Kidney epithelial cell (primary cell): Measurements from ENCODE around the gene TMEFF2. TPM values are rescaled to one million over a fixed set of nuclear protein-coding genes. Genes with fewer than 3 reads are reported as not detected.

ENCODE experiments used
- DNase-seq: peaks from one replicate; pipeline ENCODE4 v3.0.0-alpha.2; 2010; ENCODE audit warnings: low read depth
- H3K27me3 ChIP-seq: 2 replicates; pipeline ENCODE4 v1.6.0; 2011; ENCODE audit warnings: low read length; ENCODE audit not compliant: control insufficient read depth, insufficient read depth
- H3K36me3 ChIP-seq: 2 replicates; pipeline ENCODE4 v1.5.1; 2011; ENCODE audit warnings: low read length; ENCODE audit not compliant: control insufficient read depth, insufficient read depth
- H3K4me3 ChIP-seq: 2 replicates; pipeline ENCODE4 v1.5.1; 2011; ENCODE audit warnings: low read depth, mild to moderate bottlenecking, control low read depth, low read length
- total RNA-seq: library from RNA; depleted of rRNA; stranded (reverse); fragments of >200 nt; gene quantifications from 2 replicates; pipeline ENCODE4 v1.2.3, GENCODE V29; 2015
- TF ChIP-seq, protein P1 (sequence below): IDR thresholded peaks from 2 replicates; pipeline ENCODE4 v1.5.1; 2011; ENCODE audit warnings: mild to moderate bottlenecking, moderate library complexity, low read length, control low read depth, inconsistent platforms; ENCODE audit not compliant: insufficient read depth, poor library complexity, severe bottlenecking

TMEFF2 gene
- total RNA-seq, 1 donor from 2014 or later = not detected

DNA sequence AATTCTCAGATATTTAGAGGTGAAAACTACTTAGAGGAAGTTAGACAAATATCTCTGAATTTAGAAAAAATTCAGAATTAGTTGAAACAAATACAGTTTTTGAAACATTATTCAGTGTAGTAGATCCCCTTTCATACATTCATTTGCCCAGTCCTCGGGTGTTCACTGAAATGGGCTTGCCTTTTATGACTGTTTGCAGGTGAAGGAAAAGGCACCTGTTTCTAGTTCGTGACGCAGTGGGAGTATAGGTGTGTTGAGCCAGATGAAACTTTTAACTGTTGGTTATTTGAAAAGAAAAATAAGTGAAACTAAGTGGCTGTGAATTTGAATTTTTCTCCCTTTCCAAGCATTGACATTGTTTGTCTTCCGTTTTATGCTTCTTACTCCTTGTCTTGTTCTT, 28.9 kb downstream of the TMEFF2 start:
- DNase-seq = no peak
- TF ChIP-seq, protein P1, sequence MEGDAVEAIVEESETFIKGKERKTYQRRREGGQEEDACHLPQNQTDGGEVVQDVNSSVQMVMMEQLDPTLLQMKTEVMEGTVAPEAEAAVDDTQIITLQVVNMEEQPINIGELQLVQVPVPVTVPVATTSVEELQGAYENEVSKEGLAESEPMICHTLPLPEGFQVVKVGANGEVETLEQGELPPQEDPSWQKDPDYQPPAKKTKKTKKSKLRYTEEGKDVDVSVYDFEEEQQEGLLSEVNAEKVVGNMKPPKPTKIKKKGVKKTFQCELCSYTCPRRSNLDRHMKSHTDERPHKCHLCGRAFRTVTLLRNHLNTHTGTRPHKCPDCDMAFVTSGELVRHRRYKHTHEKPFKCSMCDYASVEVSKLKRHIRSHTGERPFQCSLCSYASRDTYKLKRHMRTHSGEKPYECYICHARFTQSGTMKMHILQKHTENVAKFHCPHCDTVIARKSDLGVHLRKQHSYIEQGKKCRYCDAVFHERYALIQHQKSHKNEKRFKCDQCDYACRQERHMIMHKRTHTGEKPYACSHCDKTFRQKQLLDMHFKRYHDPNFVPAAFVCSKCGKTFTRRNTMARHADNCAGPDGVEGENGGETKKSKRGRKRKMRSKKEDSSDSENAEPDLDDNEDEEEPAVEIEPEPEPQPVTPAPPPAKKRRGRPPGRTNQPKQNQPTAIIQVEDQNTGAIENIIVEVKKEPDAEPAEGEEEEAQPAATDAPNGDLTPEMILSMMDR = no peak
- no peaks in the 10 kb centered on the region for H3K27me3 ChIP-seq
- no peak overlapping the region for H3K4me3 ChIP-seq
- no peaks in the 10 kb centered on the region for H3K36me3 ChIP-seq

DNA sequence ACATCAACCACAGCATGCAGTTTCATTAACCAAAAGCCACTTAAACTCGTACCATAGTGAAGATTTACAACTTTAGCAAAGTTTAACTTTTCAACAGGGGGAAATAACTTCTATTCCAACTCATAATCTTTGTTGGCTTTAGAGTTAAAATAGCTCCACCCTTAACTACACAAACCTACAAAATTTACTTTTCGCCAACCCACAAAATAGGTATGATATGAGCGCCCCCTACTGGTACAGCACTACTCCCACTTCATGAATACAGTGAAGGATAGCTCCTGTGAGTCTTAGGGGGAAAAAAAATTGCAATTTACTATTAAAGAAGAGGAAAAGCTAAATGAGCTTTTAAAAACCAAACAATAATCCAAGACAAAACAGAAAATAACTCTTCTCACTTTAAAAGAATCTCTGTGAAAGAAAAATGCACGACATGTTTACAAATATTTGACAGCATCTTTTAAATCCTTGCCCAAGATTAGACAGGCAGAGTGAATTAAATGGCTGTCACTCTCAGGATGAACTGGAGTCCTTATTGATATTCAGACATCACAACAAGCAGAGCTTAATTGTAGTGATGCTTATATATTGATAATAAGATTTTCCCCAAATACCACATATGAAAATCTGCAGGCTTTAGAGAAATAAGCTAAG, 32.2 kb downstream of the TMEFF2 start:
- DNase-seq = no peak
- H3K27me3 ChIP-seq = no peaks in the 10 kb centered on the region
- H3K36me3 ChIP-seq = no peaks in the 10 kb centered on the region
- no peak overlapping the region for H3K4me3 ChIP-seq
- TF ChIP-seq, protein P1 = peak; percentile 85

DNA sequence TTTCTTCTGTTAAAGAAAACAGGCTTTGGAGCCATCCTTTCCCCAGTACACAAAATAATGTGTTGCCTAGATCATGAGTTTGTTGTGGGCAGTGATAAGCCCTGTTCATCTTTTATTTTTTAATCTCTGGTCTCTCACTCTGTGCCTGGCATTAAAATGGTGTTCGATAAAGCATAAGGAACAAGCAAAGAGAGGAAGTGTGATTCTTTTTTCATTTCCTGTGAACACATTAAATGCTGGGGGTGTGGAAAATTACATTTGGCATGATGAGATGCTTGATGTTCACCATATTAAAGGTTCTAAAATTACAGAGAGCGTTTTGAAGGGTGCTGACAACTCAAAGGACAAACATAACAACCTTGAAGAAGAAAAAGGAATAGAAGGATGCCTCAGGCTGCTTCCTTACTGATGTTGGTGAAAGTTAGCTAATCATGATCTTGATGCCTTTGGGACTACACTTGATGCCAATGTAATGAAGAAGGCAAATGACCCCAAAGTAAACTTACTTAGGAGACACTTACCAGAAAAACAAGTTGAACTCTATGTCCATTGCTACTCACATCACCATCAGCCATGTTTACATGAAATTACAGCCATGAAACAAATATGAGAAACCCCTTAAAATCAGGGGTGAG, 33.0 kb downstream of the TMEFF2 start:
- Histone ChIP-seq H3K36me3 (no peaks in the 10 kb centered on the region), H3K4me3 (no peak overlapping the region), H3K27me3 (no peaks in the 10 kb centered on the region)
- TF ChIP-seq, protein P1 = no peak
- no peak for DNase-seq

DNA sequence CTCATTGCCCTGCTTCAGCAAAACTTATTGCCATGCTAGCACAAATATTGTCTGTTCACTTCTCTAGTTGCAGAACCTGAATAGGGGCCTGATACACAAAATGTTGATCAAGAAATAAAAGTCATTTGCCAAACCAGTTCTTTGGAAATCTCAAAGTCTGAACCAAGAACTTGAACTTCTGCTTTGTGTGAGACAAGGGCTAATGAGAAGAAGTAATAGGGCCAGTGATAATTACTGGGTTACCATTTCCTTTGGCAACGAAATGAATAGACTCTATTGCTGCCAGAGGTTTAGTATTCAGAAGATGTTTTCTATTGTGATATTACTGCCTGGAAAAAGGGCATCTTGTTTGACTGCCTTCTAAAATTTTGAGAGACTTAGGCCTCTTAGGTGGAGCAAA, 35.0 kb downstream of the TMEFF2 start:
- no peaks in the 10 kb centered on the region for H3K36me3 ChIP-seq
- H3K27me3 ChIP-seq = no peaks in the 10 kb centered on the region
- H3K4me3 ChIP-seq = no peak overlapping the region
- TF ChIP-seq, protein P1 = no peak
- DNase-seq = no peak

DNA sequence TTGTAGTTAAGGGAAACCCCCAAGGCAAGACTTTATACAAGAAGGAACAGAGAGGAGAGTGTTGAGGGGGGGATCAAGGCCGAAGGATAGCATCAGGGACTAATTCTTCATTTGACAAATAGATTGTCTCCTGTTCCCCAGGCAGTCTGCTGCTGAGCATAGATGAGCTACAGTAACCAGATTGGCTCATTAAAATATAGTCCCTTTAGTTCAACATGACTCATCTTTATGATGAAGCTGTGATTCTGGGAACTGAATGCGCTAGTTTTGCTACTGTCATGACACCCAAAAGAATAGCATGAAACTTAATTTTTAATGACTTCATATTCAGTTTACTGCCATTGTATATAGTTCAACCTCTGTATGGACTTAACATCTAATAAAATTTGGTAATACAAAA, 35.5 kb downstream of the TMEFF2 start:
- Histone ChIP-seq H3K27me3 (no peaks in the 10 kb centered on the region), H3K4me3 (no peak overlapping the region), H3K36me3 (no peaks in the 10 kb centered on the region)
- no peak for DNase-seq
- TF ChIP-seq, protein P1 = no peak

DNA sequence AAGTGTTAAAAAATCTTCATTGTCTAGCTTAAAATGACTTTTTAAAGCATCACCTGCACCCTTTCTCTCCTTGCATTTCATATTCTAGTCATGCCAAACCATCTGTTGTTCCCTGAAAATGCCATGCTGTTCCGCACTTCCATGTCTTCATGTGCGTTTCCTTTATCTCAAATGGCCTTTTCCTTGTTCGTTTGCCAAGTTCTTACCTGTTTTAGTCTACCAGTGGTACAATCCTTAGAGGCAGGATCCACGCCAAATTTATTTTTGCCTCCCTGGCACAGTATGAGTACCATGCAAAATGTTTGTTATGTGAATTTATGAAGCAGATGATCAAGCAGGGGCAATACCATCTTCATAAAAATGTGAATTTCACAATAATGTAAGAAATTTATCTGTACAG, 37.0 kb downstream of the TMEFF2 start:
- no peak overlapping the region for H3K4me3 ChIP-seq
- H3K27me3 ChIP-seq = no peaks in the 10 kb centered on the region
- no peak for DNase-seq
- TF ChIP-seq, protein P1 = no peak
- H3K36me3 ChIP-seq = no peaks in the 10 kb centered on the region
